ENCODE measurements around the gene PPIE. TPM values are rescaled to one million over a fixed set of nuclear protein-coding genes. Genes with fewer than 3 reads are reported as not detected.

PPIE gene
- total RNA-seq = 10 to 100 TPM; 30.9 to 66.2 (median 46.7) TPM
- polyA plus RNA-seq = 100 to 1,000 TPM in 1 of 2 donors, 10 to 100 TPM in 1; 53.3 to 103 TPM
- long read RNA-seq, donor 1, transcript PPIE-202 (10 exons, 1,079 nt) = minor isoform, 31 of 276 reads
- long read RNA-seq, donor 1, transcript PPIE-203 (11 exons, 1,198 nt) = minor isoform, 23 of 276 reads
- long read RNA-seq, donor 1, transcript PPIE-210 (10 exons, 1,213 nt) = minor isoform, 5 of 276 reads
- long read RNA-seq, donor 1, transcript PPIE-201 (10 exons, 1,277 nt) = major isoform, 106 of 276 reads
- long read RNA-seq, donor 1, partial matches to known transcripts = 8 of 276 reads
- long read RNA-seq, donor 1, other reads (novel, unspliced or antisense) = 103 of 276 reads
- long read RNA-seq, donor 2, transcript PPIE-201 (10 exons, 1,277 nt) = major isoform, 24 of 33 reads
- long read RNA-seq, donor 2, partial matches to known transcripts = 0 of 33 reads
- long read RNA-seq, donor 2, other reads (novel, unspliced or antisense) = 5 of 33 reads
- long read RNA-seq, donor 3, transcript PPIE-203 (11 exons, 1,198 nt) = minor isoform, 7 of 144 reads
- long read RNA-seq, donor 3, transcript PPIE-201 (10 exons, 1,277 nt) = major isoform, 49 of 144 reads
- long read RNA-seq, donor 3, transcript PPIE-202 (10 exons, 1,079 nt) = minor isoform, 10 of 144 reads
- long read RNA-seq, donor 3, partial matches to known transcripts = 4 of 144 reads
- long read RNA-seq, donor 3, other reads (novel, unspliced or antisense) = 72 of 144 reads

- H3K4me1 ChIP-seq (ENCODE audit: insufficient read depth) = peaks cover 4% of the 10 kb centered on the region
- intact Hi-C loops (cut with DNase I) = no loop called here
Measured at GRCh38 chr1:39738622-39739366, at the start of gene PPIE. Gene PPIE, plus strand, starts transcription at chr1:39738882. Its CDS starts 19 bp downstream, at chr1:39738901.

GRCh38 chr1:39689214-39689613 is 49.5 kb upstream of the PPIE start:
- H3K9me3 ChIP-seq = no peaks in the 10 kb centered on the region
- no peaks in the 10 kb centered on the region for H3K27me3 ChIP-seq
- H3K4me1 ChIP-seq (ENCODE audit: insufficient read depth) = peaks cover 6% of the 10 kb centered on the region
- intact Hi-C loops (cut with DNase I) = loop anchor here in 1 of 4 donors (10.0 kb wide), 1 partner anchor 1416 kb away; no protein-coding TSS in a partner anchor
- H3K4me3 ChIP-seq = no peak overlapping the region
- DNase-seq = no peak
- no peaks in the 10 kb centered on the region for H3K36me3 ChIP-seq
- H3K27ac ChIP-seq = no peak overlapping the region
- WGBS, 3 donors = 72 to 85% (median 83%) methylated on average over 2 of the region's 2 CpGs
- TF ChIP-seq EP300 (IDR thresholded peaks at IDR 0.05) (no peak), CTCF (IDR thresholded peaks at IDR 0.05) (no peak), POLR2A (IDR thresholded peaks at IDR 0.05) (no peak)

More at GRCh38 chr1:39738622-39739366, at the start of gene PPIE:
- DNase-seq = peak; percentile 94 to 97 (median 95)
- peak within 1 kb of the TSS; percentile 82 for H3K4me3 ChIP-seq
- H3K27ac ChIP-seq = peak within 1 kb of the TSS; percentile 10 to 73
- H3K36me3 ChIP-seq = no peaks in the 10 kb centered on the region
- TF ChIP-seq POLR2A (IDR thresholded peaks at IDR 0.05) (peak; percentile 60), CTCF (IDR thresholded peaks at IDR 0.05) (no peak)
- H3K27me3 ChIP-seq = no peaks in the 10 kb centered on the region
- WGBS, 3 donors = 0 to 1% (median 1%) methylated on average over 50 to 52 of the region's 52 CpGs
- no peaks in the 10 kb centered on the region for H3K9me3 ChIP-seq

GRCh38 chr1:39689635-39690034 is 49.0 kb upstream of the PPIE start:
- Histone ChIP-seq H3K27me3 (no peaks in the 10 kb centered on the region), H3K9me3 (no peaks in the 10 kb centered on the region), H3K4me3 (no peak overlapping the region), H3K4me1 (ENCODE audit: insufficient read depth) (peaks cover 6% of the 10 kb centered on the region), H3K27ac (no peak overlapping the region), H3K36me3 (no peaks in the 10 kb centered on the region)
- intact Hi-C loops (cut with DNase I) = loop anchor here in 1 of 4 donors (10.0 kb wide), 1 partner anchor 1415 kb away; no protein-coding TSS in a partner anchor
- TF ChIP-seq CTCF (IDR thresholded peaks at IDR 0.05) (no peak), EP300 (IDR thresholded peaks at IDR 0.05) (no peak), POLR2A (IDR thresholded peaks at IDR 0.05) (no peak)
- DNase-seq = no peak

GRCh38 chr1:39690225-39690624 is 48.5 kb upstream of the PPIE start:
- intact Hi-C loops (cut with DNase I) = no loop called here
- Histone ChIP-seq H3K36me3 (no peaks in the 10 kb centered on the region), H3K4me3 (no peak overlapping the region), H3K27me3 (no peaks in the 10 kb centered on the region), H3K27ac (no peak overlapping the region), H3K4me1 (ENCODE audit: insufficient read depth) (peaks cover 6% of the 10 kb centered on the region), H3K9me3 (no peaks in the 10 kb centered on the region)
- TF ChIP-seq CTCF (IDR thresholded peaks at IDR 0.05) (no peak), POLR2A (IDR thresholded peaks at IDR 0.05) (no peak), EP300 (IDR thresholded peaks at IDR 0.05) (no peak)
- no peak for DNase-seq
- 48 to 73% (median 60%) methylated on average over 2 of the region's 2 CpGs for WGBS, 3 donors
